OCI-LY3 (cell line): ENCODE measurements around the gene BRSK2.
"Not testable (repeated sequence)": the region's sequence is repeated elsewhere in the genome, so short reads cannot be mapped to it uniquely, and the experiment has no call there.

Source experiments
- H2AFZ ChIP-seq: fragments of 200-600, 300-600 bp; shearing (Covaris generic); 2 replicates; pipeline ENCODE4 v1.6.0; 2014; ENCODE audit warnings: antibody characterized with exemption, low read depth, low read length
- H3K27ac ChIP-seq: fragments of 200-600, 300-600 bp; sonication (generic); 2 replicates; pipeline ENCODE4 v1.5.1; 2014; ENCODE audit warnings: mild to moderate bottlenecking, low read length, moderate library complexity, mixed read lengths
- H3K27me3 ChIP-seq: fragments of 200-600, 300-600 bp; sonication (generic); 2 replicates; pipeline ENCODE4 v1.6.1; 2014; ENCODE audit warnings: low read depth, low read length, mixed read lengths
- H3K36me3 ChIP-seq: fragments of 200-600, 300-600 bp; sonication (generic); replicated peaks from 2 replicates; pipeline ENCODE3; 2014; ENCODE audit warnings: low read depth, low read length, mixed read lengths
- H3K4me1 ChIP-seq: fragments of 300-600, 200-600 bp; sonication (generic); 2 replicates; pipeline ENCODE4 v1.6.1; 2014; ENCODE audit warnings: low read length, mixed read lengths
- H3K4me2 ChIP-seq: fragments of 200-600, 300-600 bp; sonication (generic); 2 replicates; pipeline ENCODE4 v1.6.1; 2014; ENCODE audit warnings: low read length, mixed read lengths
- H3K4me3 ChIP-seq: fragments of 300-600, 200-600 bp; sonication (generic); 2 replicates; pipeline ENCODE4 v1.5.1; 2014; ENCODE audit warnings: antibody characterized with exemption, mild to moderate bottlenecking, low read length, moderate library complexity
- H3K79me2 ChIP-seq: fragments of 300-600, 200-600 bp; shearing (Covaris generic); 2 replicates; pipeline ENCODE4 v1.6.1; 2014; ENCODE audit warnings: mild to moderate bottlenecking, low read length, mixed read lengths
- H3K9ac ChIP-seq: fragments of 300-600, 200-600 bp; shearing (Covaris generic); 2 replicates; pipeline ENCODE4 v1.6.0; 2014; ENCODE audit warnings: mild to moderate bottlenecking, low read length, moderate library complexity
- H3K9me3 ChIP-seq: fragments of 200-600, 300-600 bp; shearing (Covaris generic); 2 replicates; pipeline ENCODE4 v1.6.1; 2014; ENCODE audit warnings: low read length, mixed read lengths; ENCODE audit not compliant: insufficient read depth
- H4K20me1 ChIP-seq: fragments of 200-600, 300-600 bp; sonication (generic); 2 replicates; pipeline ENCODE4 v1.6.1; 2016; ENCODE audit warnings: low read length, mixed read lengths; ENCODE audit not compliant: insufficient read depth
- EZH2phosphoT487 ChIP-seq: fragments of 200-600 bp; shearing (Covaris generic); IDR thresholded peaks from 2 replicates; pipeline ENCODE4 v1.6.1; 2018; ENCODE audit warnings: antibody characterized with exemption, mixed run types, low read depth
- TF ChIP-seq, protein P1 (sequence below): fragments of 200-600, 300-600 bp; sonication (generic); IDR thresholded peaks from 2 replicates; pipeline ENCODE4 v1.5.1; 2014; ENCODE audit warnings: antibody characterized with exemption, low read length, low read depth

The BRSK2 gene

DNA sequence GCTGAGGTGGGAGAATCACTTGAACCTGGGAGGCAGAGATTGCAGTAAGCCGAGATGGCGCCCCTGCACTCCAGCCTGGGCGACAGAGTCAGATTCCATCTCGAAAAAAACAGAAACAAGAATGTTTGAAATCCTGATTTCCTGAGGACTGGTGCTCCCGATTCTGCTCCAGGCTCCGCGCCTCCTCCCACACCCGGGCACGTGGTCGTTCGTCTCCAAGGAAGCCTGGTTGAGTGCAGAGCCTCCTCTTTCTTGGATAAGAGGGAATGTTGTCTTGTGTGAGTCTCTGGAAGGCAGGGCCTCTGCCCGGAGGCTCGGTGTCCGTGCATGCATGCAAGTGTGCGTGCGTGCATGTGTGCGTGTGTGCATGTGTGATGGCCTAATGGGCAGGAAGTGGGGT is 30.1 kb downstream of the BRSK2 start:
- Histone ChIP-seq H3K79me2 (no peaks in the 10 kb centered on the region), H3K4me2 (no peak overlapping the region), H3K4me3 (no peak overlapping the region), H3K27ac (no peak overlapping the region), H3K4me1 (no peaks in the 10 kb centered on the region), H3K9me3 (peaks cover 7% of the 10 kb centered on the region; the same call in 1 of the 2 replicates), H2AFZ (no peak overlapping the region), H3K27me3 (no peaks in the 10 kb centered on the region), H4K20me1 (no peaks in the 10 kb centered on the region), H3K9ac (no peak overlapping the region), H3K36me3 (no peaks in the 10 kb centered on the region)
- TF ChIP-seq, protein P1, sequence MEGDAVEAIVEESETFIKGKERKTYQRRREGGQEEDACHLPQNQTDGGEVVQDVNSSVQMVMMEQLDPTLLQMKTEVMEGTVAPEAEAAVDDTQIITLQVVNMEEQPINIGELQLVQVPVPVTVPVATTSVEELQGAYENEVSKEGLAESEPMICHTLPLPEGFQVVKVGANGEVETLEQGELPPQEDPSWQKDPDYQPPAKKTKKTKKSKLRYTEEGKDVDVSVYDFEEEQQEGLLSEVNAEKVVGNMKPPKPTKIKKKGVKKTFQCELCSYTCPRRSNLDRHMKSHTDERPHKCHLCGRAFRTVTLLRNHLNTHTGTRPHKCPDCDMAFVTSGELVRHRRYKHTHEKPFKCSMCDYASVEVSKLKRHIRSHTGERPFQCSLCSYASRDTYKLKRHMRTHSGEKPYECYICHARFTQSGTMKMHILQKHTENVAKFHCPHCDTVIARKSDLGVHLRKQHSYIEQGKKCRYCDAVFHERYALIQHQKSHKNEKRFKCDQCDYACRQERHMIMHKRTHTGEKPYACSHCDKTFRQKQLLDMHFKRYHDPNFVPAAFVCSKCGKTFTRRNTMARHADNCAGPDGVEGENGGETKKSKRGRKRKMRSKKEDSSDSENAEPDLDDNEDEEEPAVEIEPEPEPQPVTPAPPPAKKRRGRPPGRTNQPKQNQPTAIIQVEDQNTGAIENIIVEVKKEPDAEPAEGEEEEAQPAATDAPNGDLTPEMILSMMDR, result no peak
- TF ChIP-seq EZH2phosphoT487, result no peak

DNA sequence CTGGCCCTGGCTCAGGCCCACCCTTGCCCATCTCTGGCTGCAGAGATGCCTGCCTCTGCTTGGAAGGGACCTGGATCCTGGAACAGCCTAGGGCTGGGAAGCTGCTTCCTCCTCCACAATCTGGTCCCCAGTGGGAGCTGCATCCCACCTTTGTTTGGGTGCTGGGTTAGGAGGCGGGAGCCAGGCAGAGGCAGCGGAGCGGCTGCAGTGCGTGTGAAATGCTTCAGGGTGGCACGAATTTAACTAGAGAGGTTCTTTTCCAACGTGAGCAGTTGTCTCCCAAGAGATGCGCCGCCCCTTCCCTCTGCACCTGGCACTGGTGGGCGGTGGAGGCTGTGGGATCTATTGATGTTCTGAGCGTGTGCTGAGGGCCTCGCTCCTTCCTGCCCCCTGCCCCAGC is 31.6 kb downstream of the BRSK2 start:
- no peaks in the 10 kb centered on the region for H3K4me1 ChIP-seq
- H3K9me3 ChIP-seq, result peaks cover 7% of the 10 kb centered on the region; the same call in 1 of the 2 replicates
- H3K4me3 ChIP-seq, result no peak overlapping the region
- TF ChIP-seq EZH2phosphoT487, result no peak
- TF ChIP-seq, protein P1, result no peak
- no peaks in the 10 kb centered on the region for H3K36me3 ChIP-seq
- H3K9ac ChIP-seq, result no peak overlapping the region
- no peaks in the 10 kb centered on the region for H3K79me2 ChIP-seq
- H2AFZ ChIP-seq, result no peak overlapping the region
- H3K4me2 ChIP-seq, result no peak overlapping the region
- no peak overlapping the region for H3K27ac ChIP-seq
- no peaks in the 10 kb centered on the region for H4K20me1 ChIP-seq
- no peaks in the 10 kb centered on the region for H3K27me3 ChIP-seq

DNA sequence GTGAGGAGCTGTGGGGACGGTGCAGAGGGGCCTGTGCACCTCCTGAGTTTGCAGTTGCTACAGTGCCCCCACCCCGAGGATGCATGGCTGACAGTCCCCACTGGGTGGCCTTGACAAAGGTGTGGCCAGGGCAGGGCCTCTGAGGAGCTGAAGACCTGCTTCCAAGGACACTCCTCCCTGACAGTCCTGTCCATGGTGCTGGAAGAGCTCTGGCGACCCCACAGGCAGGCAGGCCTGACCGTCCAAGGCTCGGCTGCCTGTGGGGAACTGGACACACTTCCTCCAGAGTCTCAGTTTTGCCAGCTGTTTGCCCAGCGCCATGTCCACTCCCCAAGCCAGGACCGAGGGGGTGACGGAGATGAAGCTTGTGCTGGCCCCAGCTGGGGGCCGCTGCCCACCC is 32.7 kb downstream of the BRSK2 start:
- H3K36me3 ChIP-seq, result no peaks in the 10 kb centered on the region
- H3K79me2 ChIP-seq, result no peaks in the 10 kb centered on the region
- H3K4me3 ChIP-seq, result no peak overlapping the region
- H3K4me2 ChIP-seq, result no peak overlapping the region
- 0 out of 2 replicates have a peak, but pooled peaks cover 3% of the 10 kb centered on the region for H3K9me3 ChIP-seq
- no peak overlapping the region for H3K27ac ChIP-seq
- no peak overlapping the region for H2AFZ ChIP-seq
- H4K20me1 ChIP-seq, result no peaks in the 10 kb centered on the region
- H3K27me3 ChIP-seq, result no peaks in the 10 kb centered on the region
- TF ChIP-seq, protein P1, result no peak
- no peak for TF ChIP-seq EZH2phosphoT487
- no peak overlapping the region for H3K9ac ChIP-seq
- no peaks in the 10 kb centered on the region for H3K4me1 ChIP-seq

DNA sequence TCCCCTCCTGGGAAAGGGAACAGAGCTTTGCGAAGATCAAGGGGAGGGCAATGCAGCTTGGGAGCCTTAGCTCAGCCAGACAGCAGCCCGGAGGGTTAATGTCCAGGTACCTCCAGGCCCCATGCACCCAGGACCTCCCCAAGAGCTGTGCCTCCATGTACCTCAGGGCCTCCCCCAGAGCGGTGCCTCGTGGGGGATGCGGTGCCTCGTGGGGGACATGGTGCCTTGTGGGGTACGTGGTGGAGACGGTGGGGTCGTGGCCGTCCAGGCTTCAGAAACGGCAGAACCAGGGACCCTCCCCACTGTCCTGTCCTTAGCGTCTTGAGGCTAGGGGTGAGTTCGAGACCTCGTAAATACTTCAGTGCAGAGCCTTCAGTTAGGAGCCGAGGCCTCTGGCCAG is 33.2 kb downstream of the BRSK2 start:
- Histone ChIP-seq H3K36me3 (no peaks in the 10 kb centered on the region), H3K4me3 (no peak overlapping the region), H3K4me2 (no peak overlapping the region), H4K20me1 (no peaks in the 10 kb centered on the region), H3K27ac (no peak overlapping the region), H3K79me2 (no peaks in the 10 kb centered on the region), H3K4me1 (no peaks in the 10 kb centered on the region), H3K27me3 (no peaks in the 10 kb centered on the region), H2AFZ (no peak overlapping the region), H3K9ac (no peak overlapping the region), H3K9me3 (0 out of 2 replicates have a peak, but pooled peaks cover 2% of the 10 kb centered on the region)
- TF ChIP-seq, protein P1, result no peak
- TF ChIP-seq EZH2phosphoT487, result no peak

DNA sequence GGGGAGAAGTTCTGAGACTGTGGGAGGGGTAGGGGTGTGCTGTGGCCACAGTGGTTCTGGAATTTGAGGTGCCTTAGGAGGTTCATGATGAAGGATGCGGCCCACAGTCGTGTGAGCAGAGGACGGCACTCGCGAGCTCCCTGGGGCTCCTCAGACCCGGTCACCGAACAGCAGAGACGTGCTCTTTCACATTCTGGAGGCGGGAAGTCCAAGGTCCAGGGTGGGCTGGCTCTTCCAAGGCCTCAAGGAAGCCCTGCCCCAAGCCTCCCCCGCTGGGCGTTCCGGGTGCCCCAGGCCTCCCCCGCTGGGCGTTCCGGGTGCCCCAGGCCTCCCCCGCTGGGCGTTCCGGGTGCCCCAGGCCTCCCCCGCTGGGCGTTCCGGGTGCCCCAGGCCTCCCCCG is 33.7 kb downstream of the BRSK2 start:
- not testable (repeated sequence) for H3K36me3 ChIP-seq, H3K4me2 ChIP-seq, H3K9ac ChIP-seq, H3K27me3 ChIP-seq, H3K79me2 ChIP-seq, H3K4me3 ChIP-seq, H2AFZ ChIP-seq, H4K20me1 ChIP-seq, H3K9me3 ChIP-seq, H3K4me1 ChIP-seq, H3K27ac ChIP-seq
